Spleen (tissue), 11 donors: ENCODE results near the gene SLC16A5. TPM values are rescaled to one million over a fixed set of nuclear protein-coding genes. Genes with fewer than 3 reads are reported as not detected.

Experiments used
- DNase-seq: peaks from one replicate; pipeline ENCODE4 v3.0.0-alpha.2; 2020
- H3K27ac ChIP-seq, 8 donors: fragments of 200-600 bp; sonication (generic) in 7 of 8; 1 replicate in 4 of 8; 2 replicates in 4 of 8; pipeline versions ENCODE4 v1.5.0 to v1.8.0; 2016 to 2021; ENCODE audit warnings: inconsistent platforms in 4 of 8, mild to moderate bottlenecking in 4 of 8, moderate library complexity in 1 of 8
- H3K27me3 ChIP-seq, 7 donors: fragments of 200-600 bp; sonication (generic) in 6 of 7; replicated peaks in 1 of 7; 1 replicate in 4 of 7; 2 replicates in 3 of 7; pipeline versions ENCODE4 v1.5.0 to v1.8.0; 2016 to 2021; ENCODE audit warnings: inconsistent platforms in 3 of 7, mild to moderate bottlenecking in 1 of 7
- H3K36me3 ChIP-seq, 6 donors: fragments of 200-600 bp; sonication (generic) in 5 of 6; 1 replicate in 4 of 6; 2 replicates in 2 of 6; pipeline versions ENCODE4 v1.5.0 to v1.8.0; 2016 to 2021; ENCODE audit warnings: inconsistent platforms in 2 of 6
- H3K4me1 ChIP-seq, 6 donors: fragments of 200-600 bp; sonication (generic) in 5 of 6; 1 replicate in 3 of 6; 2 replicates in 3 of 6; pipeline versions ENCODE4 v1.5.0 to v1.8.0; 2016 to 2021; ENCODE audit warnings: inconsistent platforms in 3 of 6
- H3K4me3 ChIP-seq, 8 donors: fragments of 200-600 bp; sonication (generic) in 7 of 8; 1 replicate in 4 of 8; 2 replicates in 4 of 8; pipeline versions ENCODE4 v1.5.0 to v1.8.0; 2016 to 2021; ENCODE audit warnings: inconsistent platforms in 4 of 8, mild to moderate bottlenecking in 4 of 8, moderate library complexity in 2 of 8
- H3K9me3 ChIP-seq, 8 donors: fragments of 200-600 bp; sonication (generic) in 7 of 8; 1 replicate in 4 of 8; 2 replicates in 4 of 8; pipeline versions ENCODE4 v1.5.0 to v1.8.0; 2016 to 2021; ENCODE audit warnings: inconsistent platforms in 4 of 8
- CTCF ChIP-seq, 11 experiments: fragments of 200-600 bp in 7 of 11; fragments of 450-650 bp in 4 of 11; sonication (generic) in 4 of 11; IDR thresholded peaks in 8 of 11; conservative IDR thresholded peaks in 3 of 11; 1 replicate in 7 of 11; 2 replicates in 4 of 11; pipeline versions ENCODE4 v1.4.0 to v1.8.0; 2016 to 2021; ENCODE audit warnings: antibody characterized with exemption in 11 of 11, inconsistent platforms in 4 of 11, mild to moderate bottlenecking in 1 of 11
- POLR2A ChIP-seq, 3 donors: fragments of 450-650 bp; IDR thresholded peaks; one replicate each; pipeline ENCODE4 v1.5.1; 2017; ENCODE audit warnings: antibody characterized with exemption in 3 of 3, mild to moderate bottlenecking in 1 of 3
- POLR2AphosphoS5 ChIP-seq, 3 donors: sonication (generic); formaldehyde crosslinking; IDR thresholded peaks; one replicate each; pipeline ENCODE4 v1.5.1; 2017; ENCODE audit warnings: antibody characterized with exemption in 3 of 3
- WGBS, 5 donors: extraction: QIAGEN DNeasy Blood & Tissue Kit in 3 of 5; methylation state at CpG; one replicate each; pipeline versions ENCODE4 v1.1.5 to v1.1.7; 2013 to 2018; 5-methylcytosine and 5-hydroxymethylcytosine counted together
- intact Hi-C: fragments of 100-400 bp; cut with DNase I; formaldehyde crosslinking; loops from one replicate; pipeline ENCODE4 v1.15.0; 2023; ENCODE audit warnings: low total_unique reads
- polyA plus RNA-seq, 3 donors: library from polyadenylated mRNA; stranded (reverse); fragments of 200-250 nt; gene quantifications; one replicate each; pipeline ENCODE4 v1.2.1, GENCODE V29; 2013
- total RNA-seq, 7 donors: library from RNA; depleted of rRNA in 3 of 7; stranded (reverse); fragments of >200 nt in 3 of 7; fragmentation: NEBNext Ultra II Directional in 4 of 7; extraction: Animal tissue kit (Norgen Biotek cat#: 25700) in 4 of 7; gene quantifications; one replicate each; pipeline versions ENCODE4 v1.1.0 to v1.2.1, GENCODE V29; 2016 to 2021
- donor health status: healthy with polysubstance abuse.
- donor health status: DM: no; HTN: no; CAD: no; lungs with moderate emphysema.
- donor health status: DM: no; HTN: no; CAD: no.
- donor health status: Bipolar disorder and iron deficiency.
- donor health status: healthy.
- donor health status: DM: no; HTN: no; CAD: no.
- donor health status: DM: yes; HTN: yes; CAD: no.

SLC16A5 gene
- total and polyA plus RNA-seq, 10 donors = 3.1 to 31.0 (median 12.2) TPM

GRCh38 chr17:75086496-75087181, 1.1 kb upstream of the SLC16A5 start:
- no peak for TF ChIP-seq POLR2A (IDR thresholded peaks at IDR 0.05)
- TF ChIP-seq CTCF (IDR thresholded peaks at IDR 0.05 in 8 of 11, conservative IDR thresholded peaks at IDR 0.05 in 3 of 11) = no peak
- TF ChIP-seq POLR2AphosphoS5 (IDR thresholded peaks at IDR 0.05) = no peak
- H3K4me1 ChIP-seq = peaks cover 33 to 77% (median 56%) of the 10 kb centered on the region in 6 donors
- no peaks in the 10 kb centered on the region for H3K9me3 ChIP-seq
- 74 to 87% (median 80%) methylated on average over 15 of the region's 15 CpGs for WGBS, 5 donors
- intact Hi-C loops = no loop called here
- no peak for DNase-seq
- H3K27ac ChIP-seq = peak overlapping the region in 7 of 8 donors; percentile 70 to 97 (median 89)
- H3K36me3 ChIP-seq = no peaks in the 10 kb centered on the region
- peak overlapping the region in 1 of 8 donors; percentile 81 for H3K4me3 ChIP-seq
- H3K27me3 ChIP-seq = no peaks in the 10 kb centered on the region

- no peaks in the 10 kb centered on the region for H3K36me3 ChIP-seq
- peaks cover 36 to 82% (median 60%) of the 10 kb centered on the region in 6 donors for H3K4me1 ChIP-seq
- H3K27ac ChIP-seq = peak overlapping the region; percentile 70 to 97 (median 89)
- 63 to 84% (median 71%) methylated on average over 10 to 12 of the region's 12 CpGs for WGBS, 5 donors
- H3K9me3 ChIP-seq = no peaks in the 10 kb centered on the region
- H3K4me3 ChIP-seq = peak overlapping the region; percentile 35 to 81 (median 54)
- no peaks in the 10 kb centered on the region for H3K27me3 ChIP-seq
- no peak for DNase-seq
- TF ChIP-seq POLR2AphosphoS5 (IDR thresholded peaks at IDR 0.05) = no peak
- TF ChIP-seq POLR2A (IDR thresholded peaks at IDR 0.05) = no peak
- no peak for TF ChIP-seq CTCF (IDR thresholded peaks at IDR 0.05 in 8 of 11, conservative IDR thresholded peaks at IDR 0.05 in 3 of 11)
- intact Hi-C loops = no loop called here
Measured at GRCh38 chr17:75087182-75087557, 584 bp upstream of the SLC16A5 start.

- DNase-seq = no peak
- TF ChIP-seq CTCF (IDR thresholded peaks at IDR 0.05 in 8 of 11, conservative IDR thresholded peaks at IDR 0.05 in 3 of 11) (no peak), POLR2AphosphoS5 (IDR thresholded peaks at IDR 0.05) (peak in 2 of 3 donors; percentile 20 to 36)
Measured at GRCh38 chr17:75088465-75089417, 987 bp downstream of the SLC16A5 start.

More at GRCh38 chr17:75088465-75089417, 987 bp downstream of the SLC16A5 start:
- Histone ChIP-seq H3K27ac (peak overlapping the region; percentile 70 to 97 (median 89)), H3K4me3 (peak overlapping the region in 7 of 8 donors; percentile 35 to 81 (median 55)), H3K27me3 (no peaks in the 10 kb centered on the region), H3K4me1 (peaks cover 36 to 95% (median 70%) of the 10 kb centered on the region in 6 donors), H3K9me3 (no peaks in the 10 kb centered on the region), H3K36me3 (peaks cover 0 to 5% (median 0%) of the 10 kb centered on the region in 6 donors)
- intact Hi-C loops = no loop called here
- 77 to 85% (median 84%) methylated on average over 11 of the region's 11 CpGs for WGBS, 5 donors
